CD8-positive, alpha-beta memory T cell (primary cell): ENCODE data around the gene GATA1. TPM values are rescaled to one million over a fixed set of nuclear protein-coding genes. Genes with fewer than 3 reads are reported as not detected.
A peak's percentile ranks its signal among the peaks of the same experiment; 100 is the strongest.

ENCODE experiments used
- CTCF ChIA-PET: fragments of 350-600 bp; sonication (Branson Sonifier 250); formaldehyde crosslinking; loops from one replicate; lab custom pipeline; 2021; ENCODE audit warnings: antibody characterized with exemption; lab: Charles Lee
- POLR2A ChIA-PET: fragments of 350-600 bp; sonication (Branson Sonifier 250); formaldehyde crosslinking; loops from one replicate; lab custom pipeline; 2021; ENCODE audit warnings: antibody characterized with exemption; lab: Charles Lee
- DNase-seq, 5 donors: peaks; one replicate each; pipeline versions ENCODE4 v3.0.0 to v3.0.0-alpha.2; 2020 to 2022; ENCODE audit warnings: mixed read lengths in 1 of 5
- H3K27ac ChIP-seq: one replicate; pipeline ENCODE4 v1.7.0; 2013; ENCODE audit warnings: low read depth, mild to moderate bottlenecking, low read length, moderate library complexity
- H3K27me3 ChIP-seq: 2 replicates; pipeline ENCODE4 v1.7.0; 2013; ENCODE audit warnings: low read length, mild to moderate bottlenecking; ENCODE audit not compliant: insufficient read depth, poor library complexity, severe bottlenecking
- H3K36me3 ChIP-seq: 2 replicates; pipeline ENCODE4 v1.7.0; 2013; ENCODE audit warnings: mild to moderate bottlenecking, low read length, moderate library complexity; ENCODE audit not compliant: insufficient read depth
- H3K4me1 ChIP-seq: 2 replicates; pipeline ENCODE4 v1.7.0; 2013; ENCODE audit warnings: mild to moderate bottlenecking, low read length, moderate library complexity; ENCODE audit not compliant: insufficient read depth
- H3K4me3 ChIP-seq: 2 replicates; pipeline ENCODE4 v1.7.0; 2013; ENCODE audit warnings: mild to moderate bottlenecking, low read length
- H3K9me3 ChIP-seq: 2 replicates; pipeline ENCODE4 v1.7.0; 2013; ENCODE audit warnings: mild to moderate bottlenecking, low read length
- H3K27ac Mint-ChIP-seq, 8 donors: one replicate each; pipeline ENCODE4 v1.8.0; 2020 to 2021; ENCODE audit warnings: mixed read lengths in 8 of 8, mild to moderate bottlenecking in 6 of 8, inconsistent platforms in 3 of 8, moderate library complexity in 3 of 8
- H3K27me3 Mint-ChIP-seq, 2 donors: one replicate each; pipeline ENCODE4 v1.8.0; 2020 to 2021; ENCODE audit warnings: mixed read lengths in 2 of 2, mild to moderate bottlenecking in 1 of 2, moderate library complexity in 1 of 2
- H3K36me3 Mint-ChIP-seq, 3 donors: one replicate each; pipeline ENCODE4 v1.8.0; 2020 to 2021; ENCODE audit warnings: mixed read lengths in 3 of 3, inconsistent platforms in 1 of 3, mild to moderate bottlenecking in 1 of 3
- H3K4me1 Mint-ChIP-seq, 3 donors: one replicate each; pipeline ENCODE4 v1.8.0; 2020 to 2021; ENCODE audit warnings: mixed read lengths in 3 of 3, inconsistent platforms in 1 of 3, mild to moderate bottlenecking in 1 of 3
- H3K4me3 Mint-ChIP-seq, 7 donors: one replicate each; pipeline ENCODE4 v1.8.0; 2020 to 2021; ENCODE audit warnings: mixed read lengths in 7 of 7, mild to moderate bottlenecking in 6 of 7, moderate library complexity in 4 of 7, inconsistent platforms in 2 of 7
- H3K9me3 Mint-ChIP-seq, 5 donors: one replicate each; pipeline ENCODE4 v1.8.0; 2020 to 2022; ENCODE audit warnings: mixed read lengths in 5 of 5, mild to moderate bottlenecking in 3 of 5, moderate library complexity in 2 of 5, inconsistent platforms in 1 of 5
- polyA plus RNA-seq: library from polyadenylated mRNA; unstranded; fragments of 300-500 nt; fragmentation: Illumina TruSeq; gene quantifications from one replicate; pipeline ENCODE4 v1.2.3, GENCODE V29; 2021
- total RNA-seq, 2 experiments: library from RNA; stranded (reverse); gene quantifications; one replicate each; pipeline ENCODE4 v1.2.3, GENCODE V29; 2021

Gene GATA1
- total RNA-seq (not detected), polyA plus RNA-seq (not detected)

DNA sequence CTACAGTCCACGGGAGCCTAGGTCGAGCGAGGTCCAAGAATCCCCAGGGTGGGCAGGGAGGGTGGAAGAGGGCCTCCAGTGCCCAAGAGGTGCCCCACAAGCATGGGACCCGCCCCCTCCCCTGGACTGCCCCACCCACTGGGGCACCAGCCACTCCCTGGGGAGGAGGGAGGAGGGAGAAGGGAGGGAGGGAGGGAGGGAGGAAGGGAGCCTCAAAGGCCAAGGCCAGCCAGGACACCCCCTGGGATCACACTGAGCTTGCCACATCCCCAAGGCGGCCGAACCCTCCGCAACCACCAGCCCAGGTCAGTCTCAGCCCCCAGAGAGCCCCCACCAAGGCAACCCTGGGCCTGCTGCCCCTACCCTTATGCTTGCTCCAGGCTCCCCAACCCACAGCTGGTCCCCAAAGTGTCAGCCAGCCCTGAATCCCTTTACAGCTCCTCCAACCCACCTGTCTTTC is at the start of gene GATA1:
GATA1 (plus strand) TSS at position 250 of the 460 bp plus-strand sequence. CDS start 4,520 bp downstream, outside the sequence.
- H3K4me3 ChIP-seq: no peak within 1 kb of the TSS
- H3K36me3 ChIP-seq: no peaks in the 10 kb centered on the region
- H3K4me1 Mint-ChIP-seq: peaks cover 7 to 13% (median 9%) of the 10 kb centered on the region in 3 donors
- H3K9me3 Mint-ChIP-seq: peaks cover 0 to 2% (median 0%) of the 10 kb centered on the region in 5 donors
- no peaks in the 10 kb centered on the region for H3K36me3 Mint-ChIP-seq
- H3K4me3 Mint-ChIP-seq: no peak within 1 kb of the TSS
- ChIA-PET POLR2A (no interaction called here), CTCF (no interaction called here)
- H3K9me3 ChIP-seq: no peaks in the 10 kb centered on the region
- DNase-seq: no peak
- no peaks in the 10 kb centered on the region for H3K4me1 ChIP-seq
- H3K27me3 ChIP-seq: no peaks in the 10 kb centered on the region
- peaks cover 0 to 4% of the 10 kb centered on the region in 2 donors for H3K27me3 Mint-ChIP-seq
- H3K27ac Mint-ChIP-seq: peak within 1 kb of the TSS in 2 of 8 donors; percentile 5 to 70
- peak within 1 kb of the TSS; percentile 77 for H3K27ac ChIP-seq

GRCh38 chrX:48736878-48737212 is 49.5 kb upstream of the GATA1 start:
- peak overlapping the region; percentile 8 for H3K4me3 ChIP-seq
- H3K9me3 ChIP-seq: no peaks in the 10 kb centered on the region
- Mint-ChIP-seq H3K9me3 (peaks cover 0 to 2% (median 0%) of the 10 kb centered on the region in 5 donors), H3K27ac (peak overlapping the region; percentile 94 to 99 (median 96)), H3K4me3 (peak overlapping the region; percentile 90 to 96 (median 93)), H3K4me1 (peaks cover 18 to 23% (median 19%) of the 10 kb centered on the region in 3 donors), H3K36me3 (peaks cover 0 to 3% (median 0%) of the 10 kb centered on the region in 3 donors), H3K27me3 (peaks cover 0 to 5% of the 10 kb centered on the region in 2 donors)
- POLR2A ChIA-PET: interaction anchor here (0.6 to 2.0 kb wide), 11 partner anchors 16 to 1920 kb away, joined by 3 to 22 read pairs (median 5); partner anchors contain the start of genes HDAC6, OTUD5, WAS and WDR45
- no peak for DNase-seq
- no peak overlapping the region for H3K27ac ChIP-seq
- no peaks in the 10 kb centered on the region for H3K36me3 ChIP-seq
- H3K4me1 ChIP-seq: peaks cover 17% of the 10 kb centered on the region
- no peaks in the 10 kb centered on the region for H3K27me3 ChIP-seq
- CTCF ChIA-PET: interaction anchor here (0.8 to 1.3 kb wide), 4 partner anchors 24 to 105 kb away, joined by 3 to 5 read pairs (median 4); partner anchors contain the start of gene HDAC6

DNA sequence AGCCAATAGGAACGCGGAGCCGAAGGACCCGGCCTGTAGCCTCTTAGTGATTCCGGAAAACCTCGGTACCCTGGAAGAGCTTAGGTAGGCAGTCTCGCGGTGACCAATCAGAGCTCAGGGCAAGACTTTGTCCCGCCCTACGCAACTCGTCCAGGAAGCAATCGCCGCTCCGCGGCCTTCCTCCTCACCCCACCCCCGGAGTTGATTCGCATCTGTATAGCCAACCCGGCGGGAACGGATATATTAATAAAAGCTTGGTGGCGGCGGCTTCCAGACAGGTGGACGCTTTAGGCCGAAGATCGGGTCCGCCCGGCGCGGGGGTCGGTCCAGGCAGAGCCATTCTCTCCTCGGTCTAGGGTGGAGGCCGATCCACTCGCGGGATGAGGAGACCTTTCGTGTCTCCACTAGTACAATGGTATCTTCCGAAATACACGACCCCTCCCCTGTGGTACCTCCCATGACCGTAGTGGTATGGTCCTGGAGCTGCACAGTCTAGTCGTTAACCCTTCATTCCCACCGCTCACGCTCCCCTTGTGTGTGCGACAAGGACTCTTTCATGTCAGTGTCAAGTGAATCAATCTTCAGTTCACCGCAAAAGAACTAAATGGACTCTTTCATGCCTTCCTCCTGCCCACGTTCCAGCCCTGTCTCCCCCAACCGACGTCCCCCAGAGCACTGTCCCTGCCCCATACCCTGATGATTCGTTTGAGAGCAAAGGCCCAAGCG is 49.0 kb upstream of the GATA1 start:
- Histone ChIP-seq H3K4me3 (peak overlapping the region; percentile 66), H3K36me3 (no peaks in the 10 kb centered on the region), H3K9me3 (no peaks in the 10 kb centered on the region), H3K27ac (peak overlapping the region; percentile 86), H3K27me3 (no peaks in the 10 kb centered on the region), H3K4me1 (peaks cover 17% of the 10 kb centered on the region)
- Mint-ChIP-seq H3K4me1 (peaks cover 17 to 23% (median 18%) of the 10 kb centered on the region in 3 donors), H3K27ac (peak overlapping the region; percentile 94 to 99 (median 96)), H3K27me3 (peaks cover 0 to 7% of the 10 kb centered on the region in 2 donors), H3K9me3 (peaks cover 0 to 2% (median 0%) of the 10 kb centered on the region in 5 donors), H3K36me3 (peaks cover 0 to 3% (median 0%) of the 10 kb centered on the region in 3 donors), H3K4me3 (peak overlapping the region; percentile 90 to 96 (median 93))
- POLR2A ChIA-PET: interaction anchor here (0.6 to 2.0 kb wide), 13 partner anchors 17 to 1921 kb away, joined by 3 to 22 read pairs (median 4); partner anchors contain the start of genes HDAC6, OTUD5, PQBP1 and RBM3
- CTCF ChIA-PET: interaction anchor here (0.8 to 1.3 kb wide), 4 partner anchors 24 to 106 kb away, joined by 3 to 5 read pairs (median 4); partner anchors contain the start of gene HDAC6
- peak; percentile 74 to 95 (median 88) for DNase-seq

DNA sequence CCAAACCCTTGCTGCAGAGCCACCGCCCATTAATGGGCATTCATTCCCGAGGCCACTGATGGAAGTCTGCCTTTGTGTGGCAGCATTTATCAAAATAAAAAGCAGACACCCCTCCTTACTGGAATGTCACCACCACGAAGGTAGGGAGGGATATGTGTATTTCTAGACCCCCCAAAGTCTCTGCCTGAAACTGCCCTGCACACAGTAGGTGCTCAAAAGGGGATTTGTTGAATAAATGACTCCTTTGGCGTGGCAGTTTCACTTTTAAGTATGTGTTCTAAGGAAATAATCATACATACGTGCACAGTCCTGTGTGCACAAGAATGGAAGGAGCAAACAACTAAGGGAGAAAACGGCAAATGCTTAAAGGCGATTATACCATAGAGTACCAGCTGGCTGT is 48.5 kb upstream of the GATA1 start:
- peaks cover 17 to 23% (median 18%) of the 10 kb centered on the region in 3 donors for H3K4me1 Mint-ChIP-seq
- no peaks in the 10 kb centered on the region for H3K9me3 ChIP-seq
- H3K4me1 ChIP-seq: peaks cover 17% of the 10 kb centered on the region
- CTCF ChIA-PET: interaction anchor here (1.3 kb wide), 1 partner anchor 64 kb away, joined by 5 read pairs; the partner anchor contains the start of gene HDAC6
- no peaks in the 10 kb centered on the region for H3K36me3 ChIP-seq
- H3K9me3 Mint-ChIP-seq: peaks cover 0 to 2% (median 0%) of the 10 kb centered on the region in 5 donors
- H3K27ac Mint-ChIP-seq: peak overlapping the region; percentile 94 to 99 (median 96)
- peak overlapping the region; percentile 86 for H3K27ac ChIP-seq
- peak overlapping the region; percentile 66 for H3K4me3 ChIP-seq
- peaks cover 0 to 3% (median 0%) of the 10 kb centered on the region in 3 donors for H3K36me3 Mint-ChIP-seq
- H3K27me3 Mint-ChIP-seq: peaks cover 0 to 7% of the 10 kb centered on the region in 2 donors
- no peak for DNase-seq
- H3K4me3 Mint-ChIP-seq: peak overlapping the region; percentile 90 to 96 (median 93)
- no peaks in the 10 kb centered on the region for H3K27me3 ChIP-seq
- POLR2A ChIA-PET: interaction anchor here (0.8 to 1.6 kb wide), 7 partner anchors 17 to 164 kb away, joined by 3 to 22 read pairs (median 7); partner anchors contain the start of genes HDAC6, PQBP1, RBM3 and TIMM17B

GRCh38 chrX:48741834-48742233 is 44.6 kb upstream of the GATA1 start:
- H3K9me3 Mint-ChIP-seq: no peaks in the 10 kb centered on the region
- H3K9me3 ChIP-seq: no peaks in the 10 kb centered on the region
- POLR2A ChIA-PET: no interaction called here
- H3K27ac Mint-ChIP-seq: peak overlapping the region in 2 of 8 donors; percentile 11 to 24
- H3K27ac ChIP-seq: no peak overlapping the region
- no peak overlapping the region for H3K4me3 ChIP-seq
- H3K4me1 Mint-ChIP-seq: peaks cover 9 to 11% (median 10%) of the 10 kb centered on the region in 3 donors
- H3K36me3 ChIP-seq: no peaks in the 10 kb centered on the region
- DNase-seq: no peak
- peaks cover 0 to 11% of the 10 kb centered on the region in 2 donors for H3K27me3 Mint-ChIP-seq
- peaks cover 0 to 3% (median 0%) of the 10 kb centered on the region in 3 donors for H3K36me3 Mint-ChIP-seq
- no peaks in the 10 kb centered on the region for H3K27me3 ChIP-seq
- peaks cover 11% of the 10 kb centered on the region for H3K4me1 ChIP-seq
- CTCF ChIA-PET: no interaction called here
- H3K4me3 Mint-ChIP-seq: no peak overlapping the region

DNA sequence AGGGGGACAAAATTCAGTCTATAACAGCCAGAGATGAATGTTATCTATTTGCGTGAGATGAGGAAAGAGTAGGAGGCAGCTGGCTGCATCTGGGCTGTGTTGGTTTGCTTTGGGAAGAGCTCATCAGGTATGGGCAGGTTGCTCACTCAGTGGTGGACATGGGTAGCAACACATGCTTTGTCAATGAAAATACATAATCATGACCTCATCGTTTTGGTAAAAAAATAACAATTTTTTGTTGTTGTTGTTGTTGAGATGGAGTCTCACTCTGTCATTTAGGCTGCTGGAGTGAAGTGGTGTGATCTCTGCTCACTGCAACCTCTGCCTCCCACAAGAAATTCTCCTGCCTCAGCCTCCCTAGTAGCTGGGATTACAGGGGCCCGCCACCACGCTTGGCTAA is 41.2 kb upstream of the GATA1 start:
- Histone ChIP-seq H3K4me1 (no peaks in the 10 kb centered on the region), H3K36me3 (no peaks in the 10 kb centered on the region), H3K27ac (no peak overlapping the region), H3K4me3 (no peak overlapping the region), H3K27me3 (no peaks in the 10 kb centered on the region), H3K9me3 (no peaks in the 10 kb centered on the region)
- CTCF ChIA-PET: no interaction called here
- no peak overlapping the region for H3K27ac Mint-ChIP-seq
- H3K9me3 Mint-ChIP-seq: no peaks in the 10 kb centered on the region
- peak overlapping the region in 1 of 7 donors; percentile 35 for H3K4me3 Mint-ChIP-seq
- peaks cover 0 to 10% of the 10 kb centered on the region in 2 donors for H3K27me3 Mint-ChIP-seq
- no peaks in the 10 kb centered on the region for H3K36me3 Mint-ChIP-seq
- no peaks in the 10 kb centered on the region for H3K4me1 Mint-ChIP-seq
- no peak for DNase-seq
- POLR2A ChIA-PET: no interaction called here

GRCh38 chrX:48747415-48748016 is 38.9 kb upstream of the GATA1 start:
- CTCF ChIA-PET: no interaction called here
- H3K4me1 ChIP-seq: no peaks in the 10 kb centered on the region
- H3K27ac ChIP-seq: no peak overlapping the region
- no peaks in the 10 kb centered on the region for H3K9me3 ChIP-seq
- no peaks in the 10 kb centered on the region for H3K27me3 ChIP-seq
- Mint-ChIP-seq H3K9me3 (no peaks in the 10 kb centered on the region), H3K36me3 (no peaks in the 10 kb centered on the region), H3K4me3 (no peak overlapping the region), H3K4me1 (peaks cover 0 to 5% (median 0%) of the 10 kb centered on the region in 3 donors), H3K27ac (no peak overlapping the region), H3K27me3 (peaks cover 0 to 5% of the 10 kb centered on the region in 2 donors)
- POLR2A ChIA-PET: no interaction called here
- no peaks in the 10 kb centered on the region for H3K36me3 ChIP-seq
- no peak overlapping the region for H3K4me3 ChIP-seq
- no peak for DNase-seq
